ENCODE measurements around the gene RAB5IF. TPM values are rescaled to one million over a fixed set of nuclear protein-coding genes. Genes with fewer than 3 reads are reported as not detected.
"Not testable (repeated sequence)": the region's sequence is repeated elsewhere in the genome, so short reads cannot be mapped to it uniquely, and the experiment has no call there.

The RAB5IF gene
- polyA plus RNA-seq, 1 donor from 2014 or later: 205 TPM

DNA sequence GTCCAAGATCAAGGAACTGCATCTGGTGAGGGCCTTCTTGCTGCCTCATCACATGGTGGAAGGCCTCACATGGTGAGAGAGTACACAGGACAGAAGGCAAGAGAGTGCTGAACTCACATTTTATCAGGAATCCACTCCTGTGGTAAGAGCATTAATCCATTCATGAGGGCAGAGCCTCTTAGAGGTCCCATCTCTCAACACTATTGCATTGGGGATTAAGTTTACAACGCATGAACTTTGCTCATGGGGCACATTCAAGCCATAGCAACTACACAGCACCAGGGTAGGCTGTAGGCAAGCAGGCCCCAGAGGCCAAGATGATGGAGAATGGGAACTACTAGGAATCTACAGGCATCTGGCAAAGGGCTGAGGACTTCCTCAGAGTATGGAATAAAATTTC is 42.2 kb upstream of the RAB5IF start:
- no peaks in the 10 kb centered on the region for H3K36me3 ChIP-seq (ENCODE audit: insufficient read depth, low read length)
- no peaks in the 10 kb centered on the region for H4K20me1 ChIP-seq (ENCODE audit: insufficient read depth)
- no peaks in the 10 kb centered on the region for H3K27me3 ChIP-seq (ENCODE audit: insufficient read depth, low read depth, low read length)
- no peak overlapping the region for H3K27ac ChIP-seq (ENCODE audit: low read length)
- no peaks in the 10 kb centered on the region for H3K79me2 ChIP-seq (replicated peaks; ENCODE audit: insufficient read depth, low read length)
- H2AFZ ChIP-seq (ENCODE audit: low read depth, low read length): no peak overlapping the region
- no peak for TF ChIP-seq MXI1 (conservative IDR thresholded peaks at IDR 0.05; ENCODE audit: poor library complexity, severe bottlenecking)
- no peaks in the 10 kb centered on the region for H3F3A ChIP-seq (ENCODE audit: insufficient read depth, low read length, poor library complexity, severe bottlenecking)
- no peak overlapping the region for H3K4me2 ChIP-seq (ENCODE audit: low read length)
- H3K9ac ChIP-seq (ENCODE audit: low read length): no peak overlapping the region
- no peak overlapping the region for H3K4me3 ChIP-seq (ENCODE audit: low read length)
- H3K9me3 ChIP-seq (ENCODE audit: low read length): no peaks in the 10 kb centered on the region
- no peaks in the 10 kb centered on the region for H3K9me2 ChIP-seq (ENCODE audit: insufficient read depth, low read length)

DNA sequence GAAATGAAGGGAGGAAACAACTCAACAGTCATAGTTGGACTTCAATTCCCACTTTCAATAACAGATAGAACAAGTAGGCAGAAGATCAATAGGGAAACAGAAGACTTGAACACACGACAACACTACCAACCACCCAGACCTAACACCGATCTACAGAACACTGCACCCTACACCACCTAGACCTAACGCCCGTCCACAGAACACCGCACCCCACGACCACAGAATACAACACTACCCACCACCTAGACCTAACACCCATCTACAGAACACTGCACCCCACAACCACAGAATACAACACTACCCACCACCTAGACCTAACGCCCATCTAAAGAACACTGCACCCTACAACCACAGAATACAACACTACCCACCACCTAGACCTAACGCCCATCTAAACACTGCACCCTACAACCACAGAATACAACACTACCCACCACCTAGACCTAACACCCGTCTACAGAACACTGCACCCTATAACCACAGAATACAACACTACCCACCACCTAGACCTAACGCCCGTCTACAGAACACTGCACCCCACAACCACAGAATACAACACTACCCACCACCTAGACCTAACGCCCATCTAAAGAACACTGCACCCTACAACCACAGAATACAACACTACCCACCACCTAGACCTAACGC is 41.4 kb upstream of the RAB5IF start:
- H3K9me3 ChIP-seq (ENCODE audit: low read length); H3K9me2 ChIP-seq (ENCODE audit: insufficient read depth, low read length); H3K36me3 ChIP-seq (ENCODE audit: insufficient read depth, low read length); H3K4me2 ChIP-seq (ENCODE audit: low read length); H3K27me3 ChIP-seq (ENCODE audit: insufficient read depth, low read depth, low read length); H4K20me1 ChIP-seq (ENCODE audit: insufficient read depth); H3K9ac ChIP-seq (ENCODE audit: low read length); H2AFZ ChIP-seq (ENCODE audit: low read depth, low read length); H3K27ac ChIP-seq (ENCODE audit: low read length); H3K4me3 ChIP-seq (ENCODE audit: low read length); H3K79me2 ChIP-seq (replicated peaks; ENCODE audit: insufficient read depth, low read length); H3F3A ChIP-seq (ENCODE audit: insufficient read depth, low read length, poor library complexity, severe bottlenecking): not testable (repeated sequence)

DNA sequence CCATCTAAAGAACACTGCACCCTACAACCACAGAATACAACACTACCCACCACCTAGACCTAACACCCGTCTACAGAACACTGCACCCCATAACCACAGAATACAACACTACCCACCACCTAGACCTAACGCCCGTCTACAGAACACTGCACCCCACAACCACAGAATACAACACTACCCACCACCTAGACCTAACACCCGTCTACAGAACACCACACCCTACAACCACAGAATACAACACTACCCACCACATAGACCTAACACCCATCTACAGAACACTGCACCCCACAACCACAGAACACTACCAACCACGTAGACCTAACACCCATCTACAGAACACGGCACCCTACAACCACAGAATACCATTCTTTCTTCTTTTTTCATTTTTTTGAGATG is 40.9 kb upstream of the RAB5IF start:
- not testable (repeated sequence) for H3F3A ChIP-seq (ENCODE audit: insufficient read depth, low read length, poor library complexity, severe bottlenecking); H3K79me2 ChIP-seq (replicated peaks; ENCODE audit: insufficient read depth, low read length); H3K9ac ChIP-seq (ENCODE audit: low read length); H3K27ac ChIP-seq (ENCODE audit: low read length); H3K36me3 ChIP-seq (ENCODE audit: insufficient read depth, low read length); H4K20me1 ChIP-seq (ENCODE audit: insufficient read depth); H3K9me3 ChIP-seq (ENCODE audit: low read length); H3K4me2 ChIP-seq (ENCODE audit: low read length); H3K9me2 ChIP-seq (ENCODE audit: insufficient read depth, low read length); H3K27me3 ChIP-seq (ENCODE audit: insufficient read depth, low read depth, low read length); H3K4me3 ChIP-seq (ENCODE audit: low read length); H2AFZ ChIP-seq (ENCODE audit: low read depth, low read length)

DNA sequence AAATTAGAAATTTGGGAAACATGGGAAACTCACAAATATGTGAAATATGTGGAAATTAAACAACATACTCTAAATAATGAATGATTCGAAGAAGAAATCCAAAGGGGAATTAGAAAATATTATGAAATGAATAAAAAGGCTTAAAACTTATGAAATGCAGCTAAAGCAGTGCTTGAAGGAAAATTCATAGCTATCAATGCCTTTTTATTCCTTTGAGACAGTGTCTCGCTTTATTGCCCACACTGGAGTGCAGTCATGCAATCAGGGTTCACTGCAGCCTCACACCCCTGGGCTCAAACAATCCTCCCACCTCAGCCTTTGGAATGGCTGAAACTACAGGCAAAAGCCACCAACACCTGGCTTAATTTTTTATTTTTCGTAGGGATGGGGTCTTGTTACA is 40.1 kb upstream of the RAB5IF start:
- H3F3A ChIP-seq (ENCODE audit: insufficient read depth, low read length, poor library complexity, severe bottlenecking): no peaks in the 10 kb centered on the region

More for the DNA sequence above, 40.1 kb upstream of the RAB5IF start:
- Histone ChIP-seq H3K9ac (ENCODE audit: low read length) (no peak overlapping the region), H3K9me2 (ENCODE audit: insufficient read depth, low read length) (no peaks in the 10 kb centered on the region), H3K4me2 (ENCODE audit: low read length) (no peak overlapping the region), H3K4me3 (ENCODE audit: low read length) (no peak overlapping the region), H3K9me3 (ENCODE audit: low read length) (no peaks in the 10 kb centered on the region), H2AFZ (ENCODE audit: low read depth, low read length) (no peak overlapping the region), H3K36me3 (ENCODE audit: insufficient read depth, low read length) (no peaks in the 10 kb centered on the region), H4K20me1 (ENCODE audit: insufficient read depth) (no peaks in the 10 kb centered on the region), H3K27ac (ENCODE audit: low read length) (no peak overlapping the region), H3K79me2 (replicated peaks; ENCODE audit: insufficient read depth, low read length) (no peaks in the 10 kb centered on the region), H3K27me3 (ENCODE audit: insufficient read depth, low read depth, low read length) (no peaks in the 10 kb centered on the region)
- TF ChIP-seq RAD21 (conservative IDR thresholded peaks at IDR 0.05) (no peak), TAF1 (IDR thresholded peaks at IDR 0.05; ENCODE audit: low read depth) (no peak), EP300 (conservative IDR thresholded peaks at IDR 0.05; ENCODE audit: poor library complexity, severe bottlenecking) (no peak), SMC3 (conservative IDR thresholded peaks at IDR 0.05; ENCODE audit: poor library complexity) (no peak), MXI1 (conservative IDR thresholded peaks at IDR 0.05; ENCODE audit: poor library complexity, severe bottlenecking) (no peak), POLR2AphosphoS5 (IDR thresholded peaks at IDR 0.05) (no peak), EZH2 (IDR thresholded peaks at IDR 0.05; ENCODE audit: borderline replicate concordance, insufficient read depth, low read length, poor library complexity, severe bottlenecking) (no peak)
- TF ChIP-seq, protein P1, sequence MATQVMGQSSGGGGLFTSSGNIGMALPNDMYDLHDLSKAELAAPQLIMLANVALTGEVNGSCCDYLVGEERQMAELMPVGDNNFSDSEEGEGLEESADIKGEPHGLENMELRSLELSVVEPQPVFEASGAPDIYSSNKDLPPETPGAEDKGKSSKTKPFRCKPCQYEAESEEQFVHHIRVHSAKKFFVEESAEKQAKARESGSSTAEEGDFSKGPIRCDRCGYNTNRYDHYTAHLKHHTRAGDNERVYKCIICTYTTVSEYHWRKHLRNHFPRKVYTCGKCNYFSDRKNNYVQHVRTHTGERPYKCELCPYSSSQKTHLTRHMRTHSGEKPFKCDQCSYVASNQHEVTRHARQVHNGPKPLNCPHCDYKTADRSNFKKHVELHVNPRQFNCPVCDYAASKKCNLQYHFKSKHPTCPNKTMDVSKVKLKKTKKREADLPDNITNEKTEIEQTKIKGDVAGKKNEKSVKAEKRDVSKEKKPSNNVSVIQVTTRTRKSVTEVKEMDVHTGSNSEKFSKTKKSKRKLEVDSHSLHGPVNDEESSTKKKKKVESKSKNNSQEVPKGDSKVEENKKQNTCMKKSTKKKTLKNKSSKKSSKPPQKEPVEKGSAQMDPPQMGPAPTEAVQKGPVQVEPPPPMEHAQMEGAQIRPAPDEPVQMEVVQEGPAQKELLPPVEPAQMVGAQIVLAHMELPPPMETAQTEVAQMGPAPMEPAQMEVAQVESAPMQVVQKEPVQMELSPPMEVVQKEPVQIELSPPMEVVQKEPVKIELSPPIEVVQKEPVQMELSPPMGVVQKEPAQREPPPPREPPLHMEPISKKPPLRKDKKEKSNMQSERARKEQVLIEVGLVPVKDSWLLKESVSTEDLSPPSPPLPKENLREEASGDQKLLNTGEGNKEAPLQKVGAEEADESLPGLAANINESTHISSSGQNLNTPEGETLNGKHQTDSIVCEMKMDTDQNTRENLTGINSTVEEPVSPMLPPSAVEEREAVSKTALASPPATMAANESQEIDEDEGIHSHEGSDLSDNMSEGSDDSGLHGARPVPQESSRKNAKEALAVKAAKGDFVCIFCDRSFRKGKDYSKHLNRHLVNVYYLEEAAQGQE (IDR thresholded peaks at IDR 0.05; ENCODE audit: borderline replicate concordance): no peak
- TF ChIP-seq, protein P2, sequence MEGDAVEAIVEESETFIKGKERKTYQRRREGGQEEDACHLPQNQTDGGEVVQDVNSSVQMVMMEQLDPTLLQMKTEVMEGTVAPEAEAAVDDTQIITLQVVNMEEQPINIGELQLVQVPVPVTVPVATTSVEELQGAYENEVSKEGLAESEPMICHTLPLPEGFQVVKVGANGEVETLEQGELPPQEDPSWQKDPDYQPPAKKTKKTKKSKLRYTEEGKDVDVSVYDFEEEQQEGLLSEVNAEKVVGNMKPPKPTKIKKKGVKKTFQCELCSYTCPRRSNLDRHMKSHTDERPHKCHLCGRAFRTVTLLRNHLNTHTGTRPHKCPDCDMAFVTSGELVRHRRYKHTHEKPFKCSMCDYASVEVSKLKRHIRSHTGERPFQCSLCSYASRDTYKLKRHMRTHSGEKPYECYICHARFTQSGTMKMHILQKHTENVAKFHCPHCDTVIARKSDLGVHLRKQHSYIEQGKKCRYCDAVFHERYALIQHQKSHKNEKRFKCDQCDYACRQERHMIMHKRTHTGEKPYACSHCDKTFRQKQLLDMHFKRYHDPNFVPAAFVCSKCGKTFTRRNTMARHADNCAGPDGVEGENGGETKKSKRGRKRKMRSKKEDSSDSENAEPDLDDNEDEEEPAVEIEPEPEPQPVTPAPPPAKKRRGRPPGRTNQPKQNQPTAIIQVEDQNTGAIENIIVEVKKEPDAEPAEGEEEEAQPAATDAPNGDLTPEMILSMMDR (IDR thresholded peaks at IDR 0.05; ENCODE audit: poor library complexity, severe bottlenecking): no peak
